K562 (cell line): ENCODE measurements around the gene PLK5.

Experiments
- ESRRA ChIP-seq: fragments of 450-650 bp; IDR thresholded peaks from 2 replicates; pipeline ENCODE4 v1.6.1; 2014; ENCODE audit warnings: low read depth, mild to moderate bottlenecking, moderate library complexity, borderline replicate concordance
- ZNF140 ChIP-seq: fragments of 250-450 bp; sonication (Bioruptor Pico); IDR thresholded peaks from 2 replicates; pipeline ENCODE4 v1.8.0; 2021; ENCODE audit warnings: moderate library complexity, mild to moderate bottlenecking, inconsistent platforms
- ZNF175 ChIP-seq: fragments of 200-800 bp; sonication (Bioruptor generic); IDR thresholded peaks from 2 replicates; pipeline ENCODE4 v1.6.1; 2016; ENCODE audit warnings: low read depth, mild to moderate bottlenecking, missing genetic modification characterization, missing compliant biosample characterization
- TF ChIP-seq, protein P1 (sequence below): IDR thresholded peaks from 3 replicates; pipeline ENCODE4 v1.6.1; 2011; ENCODE audit warnings: borderline replicate concordance, mild to moderate bottlenecking; ENCODE audit not compliant: insufficient read length, insufficient read depth
- TF ChIP-seq, protein P2 (sequence below), 3 experiments: IDR thresholded peaks in 2 of 3; conservative IDR thresholded peaks in 1 of 3; 2 replicates each; pipeline ENCODE4 v1.5.1; 2011 to 2012; ENCODE audit warnings: low read length in 3 of 3, mild to moderate bottlenecking in 3 of 3, control low read depth in 2 of 3, improper control_type of control experiment in 1 of 3, inconsistent platforms in 1 of 3, low read depth in 1 of 3, mixed read lengths in 1 of 3, moderate library complexity in 1 of 3; ENCODE audit not compliant: insufficient read depth in 2 of 3
- TF ChIP-seq, protein P3 (sequence below), 2 experiments: fragments of 450-650 bp; formaldehyde crosslinking in 1 of 2; IDR thresholded peaks; 2 replicates each; pipeline versions ENCODE4 v1.4.0 to v1.6.1; 2014 to 2020; ENCODE audit warnings: mild to moderate bottlenecking in 2 of 2, borderline replicate concordance in 1 of 2, low read depth in 1 of 2
- TF ChIP-seq, protein P4 (sequence below): fragments of 450-650 bp; IDR thresholded peaks from 2 replicates; pipeline ENCODE4 v1.6.1; 2017; ENCODE audit warnings: antibody characterized with exemption
- TF ChIP-seq, protein P5 (sequence below): sonication (generic); formaldehyde crosslinking; IDR thresholded peaks from 2 replicates; pipeline ENCODE4 v1.8.0; 2022; ENCODE audit warnings: mild to moderate bottlenecking, missing genetic modification reagents

DNA sequence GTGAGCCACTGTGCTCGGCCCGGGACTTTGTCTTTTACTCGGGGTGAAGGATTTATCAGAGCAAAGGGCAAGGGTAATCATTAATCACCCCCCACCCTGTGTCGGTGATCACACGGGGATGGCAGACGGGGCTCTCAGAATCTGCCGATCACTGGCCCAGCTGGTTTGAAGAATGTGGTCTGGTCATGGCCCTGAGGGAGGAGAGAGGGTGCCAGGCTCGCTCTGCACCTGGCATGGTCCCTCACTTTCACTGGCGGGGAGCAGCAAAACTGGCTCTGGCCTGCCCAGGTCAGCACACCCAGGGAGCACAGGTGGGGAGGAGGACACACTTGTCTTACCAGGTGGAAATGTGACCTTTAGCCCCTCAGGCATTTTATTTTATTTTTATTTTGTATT, 22.7 kb upstream of the PLK5 start:
- TF ChIP-seq ZNF175 (CRISPR knock-in tag) (no peak), ESRRA (no peak), ZNF140 (CRISPR knock-in tag) (no peak)
- TF ChIP-seq, protein P1, sequence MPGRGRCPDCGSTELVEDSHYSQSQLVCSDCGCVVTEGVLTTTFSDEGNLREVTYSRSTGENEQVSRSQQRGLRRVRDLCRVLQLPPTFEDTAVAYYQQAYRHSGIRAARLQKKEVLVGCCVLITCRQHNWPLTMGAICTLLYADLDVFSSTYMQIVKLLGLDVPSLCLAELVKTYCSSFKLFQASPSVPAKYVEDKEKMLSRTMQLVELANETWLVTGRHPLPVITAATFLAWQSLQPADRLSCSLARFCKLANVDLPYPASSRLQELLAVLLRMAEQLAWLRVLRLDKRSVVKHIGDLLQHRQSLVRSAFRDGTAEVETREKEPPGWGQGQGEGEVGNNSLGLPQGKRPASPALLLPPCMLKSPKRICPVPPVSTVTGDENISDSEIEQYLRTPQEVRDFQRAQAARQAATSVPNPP: no peak
- TF ChIP-seq, protein P2, sequence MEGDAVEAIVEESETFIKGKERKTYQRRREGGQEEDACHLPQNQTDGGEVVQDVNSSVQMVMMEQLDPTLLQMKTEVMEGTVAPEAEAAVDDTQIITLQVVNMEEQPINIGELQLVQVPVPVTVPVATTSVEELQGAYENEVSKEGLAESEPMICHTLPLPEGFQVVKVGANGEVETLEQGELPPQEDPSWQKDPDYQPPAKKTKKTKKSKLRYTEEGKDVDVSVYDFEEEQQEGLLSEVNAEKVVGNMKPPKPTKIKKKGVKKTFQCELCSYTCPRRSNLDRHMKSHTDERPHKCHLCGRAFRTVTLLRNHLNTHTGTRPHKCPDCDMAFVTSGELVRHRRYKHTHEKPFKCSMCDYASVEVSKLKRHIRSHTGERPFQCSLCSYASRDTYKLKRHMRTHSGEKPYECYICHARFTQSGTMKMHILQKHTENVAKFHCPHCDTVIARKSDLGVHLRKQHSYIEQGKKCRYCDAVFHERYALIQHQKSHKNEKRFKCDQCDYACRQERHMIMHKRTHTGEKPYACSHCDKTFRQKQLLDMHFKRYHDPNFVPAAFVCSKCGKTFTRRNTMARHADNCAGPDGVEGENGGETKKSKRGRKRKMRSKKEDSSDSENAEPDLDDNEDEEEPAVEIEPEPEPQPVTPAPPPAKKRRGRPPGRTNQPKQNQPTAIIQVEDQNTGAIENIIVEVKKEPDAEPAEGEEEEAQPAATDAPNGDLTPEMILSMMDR (IDR thresholded peaks at IDR 0.05 in 2 of 3, conservative IDR thresholded peaks at IDR 0.05 in 1 of 3; ENCODE audit: insufficient read depth in 2 of 3, low read depth in 1 of 3, low read length in 3 of 3): no peak
- TF ChIP-seq, protein P3, sequence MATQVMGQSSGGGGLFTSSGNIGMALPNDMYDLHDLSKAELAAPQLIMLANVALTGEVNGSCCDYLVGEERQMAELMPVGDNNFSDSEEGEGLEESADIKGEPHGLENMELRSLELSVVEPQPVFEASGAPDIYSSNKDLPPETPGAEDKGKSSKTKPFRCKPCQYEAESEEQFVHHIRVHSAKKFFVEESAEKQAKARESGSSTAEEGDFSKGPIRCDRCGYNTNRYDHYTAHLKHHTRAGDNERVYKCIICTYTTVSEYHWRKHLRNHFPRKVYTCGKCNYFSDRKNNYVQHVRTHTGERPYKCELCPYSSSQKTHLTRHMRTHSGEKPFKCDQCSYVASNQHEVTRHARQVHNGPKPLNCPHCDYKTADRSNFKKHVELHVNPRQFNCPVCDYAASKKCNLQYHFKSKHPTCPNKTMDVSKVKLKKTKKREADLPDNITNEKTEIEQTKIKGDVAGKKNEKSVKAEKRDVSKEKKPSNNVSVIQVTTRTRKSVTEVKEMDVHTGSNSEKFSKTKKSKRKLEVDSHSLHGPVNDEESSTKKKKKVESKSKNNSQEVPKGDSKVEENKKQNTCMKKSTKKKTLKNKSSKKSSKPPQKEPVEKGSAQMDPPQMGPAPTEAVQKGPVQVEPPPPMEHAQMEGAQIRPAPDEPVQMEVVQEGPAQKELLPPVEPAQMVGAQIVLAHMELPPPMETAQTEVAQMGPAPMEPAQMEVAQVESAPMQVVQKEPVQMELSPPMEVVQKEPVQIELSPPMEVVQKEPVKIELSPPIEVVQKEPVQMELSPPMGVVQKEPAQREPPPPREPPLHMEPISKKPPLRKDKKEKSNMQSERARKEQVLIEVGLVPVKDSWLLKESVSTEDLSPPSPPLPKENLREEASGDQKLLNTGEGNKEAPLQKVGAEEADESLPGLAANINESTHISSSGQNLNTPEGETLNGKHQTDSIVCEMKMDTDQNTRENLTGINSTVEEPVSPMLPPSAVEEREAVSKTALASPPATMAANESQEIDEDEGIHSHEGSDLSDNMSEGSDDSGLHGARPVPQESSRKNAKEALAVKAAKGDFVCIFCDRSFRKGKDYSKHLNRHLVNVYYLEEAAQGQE (IDR thresholded peaks at IDR 0.05; ENCODE audit: borderline replicate concordance): no peak
- TF ChIP-seq, protein P3 (CRISPR knock-in tag; IDR thresholded peaks at IDR 0.05; ENCODE audit: low read depth): no peak
- TF ChIP-seq, protein P4, sequence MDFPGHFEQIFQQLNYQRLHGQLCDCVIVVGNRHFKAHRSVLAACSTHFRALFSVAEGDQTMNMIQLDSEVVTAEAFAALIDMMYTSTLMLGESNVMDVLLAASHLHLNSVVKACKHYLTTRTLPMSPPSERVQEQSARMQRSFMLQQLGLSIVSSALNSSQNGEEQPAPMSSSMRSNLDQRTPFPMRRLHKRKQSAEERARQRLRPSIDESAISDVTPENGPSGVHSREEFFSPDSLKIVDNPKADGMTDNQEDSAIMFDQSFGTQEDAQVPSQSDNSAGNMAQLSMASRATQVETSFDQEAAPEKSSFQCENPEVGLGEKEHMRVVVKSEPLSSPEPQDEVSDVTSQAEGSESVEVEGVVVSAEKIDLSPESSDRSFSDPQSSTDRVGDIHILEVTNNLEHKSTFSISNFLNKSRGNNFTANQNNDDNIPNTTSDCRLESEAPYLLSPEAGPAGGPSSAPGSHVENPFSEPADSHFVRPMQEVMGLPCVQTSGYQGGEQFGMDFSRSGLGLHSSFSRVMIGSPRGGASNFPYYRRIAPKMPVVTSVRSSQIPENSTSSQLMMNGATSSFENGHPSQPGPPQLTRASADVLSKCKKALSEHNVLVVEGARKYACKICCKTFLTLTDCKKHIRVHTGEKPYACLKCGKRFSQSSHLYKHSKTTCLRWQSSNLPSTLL: no peak
- TF ChIP-seq, protein P5, sequence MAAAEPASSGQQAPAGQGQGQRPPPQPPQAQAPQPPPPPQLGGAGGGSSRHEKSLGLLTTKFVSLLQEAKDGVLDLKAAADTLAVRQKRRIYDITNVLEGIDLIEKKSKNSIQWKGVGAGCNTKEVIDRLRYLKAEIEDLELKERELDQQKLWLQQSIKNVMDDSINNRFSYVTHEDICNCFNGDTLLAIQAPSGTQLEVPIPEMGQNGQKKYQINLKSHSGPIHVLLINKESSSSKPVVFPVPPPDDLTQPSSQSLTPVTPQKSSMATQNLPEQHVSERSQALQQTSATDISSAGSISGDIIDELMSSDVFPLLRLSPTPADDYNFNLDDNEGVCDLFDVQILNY (CRISPR knock-in tag): no peak
